Fibroblast of skin of left biceps (primary cell): Measurements from ENCODE around the gene TSPYL6.
"Not testable (repeated sequence)": the region's sequence is repeated elsewhere in the genome, so short reads cannot be mapped to it uniquely, and the experiment has no call there.

ENCODE experiments used
- DNase-seq, 2 experiments: peaks; one replicate each; pipeline ENCODE4 v3.0.0-alpha.2; 2013; ENCODE audit warnings: low read depth in 2 of 2

TSPYL6 gene

DNA sequence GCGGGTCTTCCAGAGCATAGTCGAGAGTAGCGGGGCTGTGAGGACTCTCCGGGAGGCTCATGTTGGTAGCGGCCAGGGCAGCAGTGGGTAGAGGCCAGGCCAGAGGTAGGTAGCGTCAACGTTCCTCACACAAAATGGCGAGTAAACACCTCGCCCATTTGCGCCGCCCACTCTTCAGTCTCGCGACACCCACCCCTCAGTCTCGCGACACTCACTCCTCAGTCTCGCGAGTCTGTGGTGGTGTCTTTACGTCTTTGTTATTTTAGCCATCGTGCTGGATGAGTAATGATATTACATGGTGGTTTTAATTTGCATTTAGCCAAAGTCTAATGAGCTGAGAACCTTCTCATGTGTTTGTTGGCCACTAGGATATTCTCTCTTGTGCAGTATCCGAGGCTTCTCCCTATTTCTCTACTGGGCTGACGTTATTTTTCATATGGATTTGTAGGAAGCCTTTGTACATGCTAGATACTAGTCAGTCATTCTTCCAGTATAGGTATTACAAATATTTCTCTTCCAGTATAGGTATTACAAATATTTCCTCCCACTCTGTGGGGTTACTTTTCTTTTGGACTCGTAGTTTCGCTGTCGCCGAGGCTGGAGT, at the start of gene TSPYL6:
Gene TSPYL6 (minus strand): TSS at position 139 of the 604 bp plus-strand sequence. CDS start 78 bp downstream, at position 61.
- DNase-seq, result no peak

DNA sequence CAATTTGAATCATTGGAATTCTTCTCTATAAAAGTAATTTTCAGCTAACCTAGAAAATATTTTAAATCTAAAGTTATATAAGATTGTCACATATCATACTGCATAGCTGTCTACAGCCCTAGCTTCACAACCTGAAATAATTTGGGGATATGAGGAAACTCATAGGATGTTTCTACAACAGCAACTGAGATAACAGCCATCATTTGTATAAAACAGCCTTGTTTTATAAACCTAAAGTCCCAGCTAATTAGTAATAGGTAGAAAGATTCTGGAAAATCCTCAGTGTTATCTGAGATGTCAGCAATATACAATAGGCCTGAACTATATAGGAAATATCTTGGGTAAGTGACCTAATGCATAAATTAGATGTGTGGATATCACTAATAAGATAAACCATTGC, 47.6 kb upstream of the TSPYL6 start:
- DNase-seq, result no peak

DNA sequence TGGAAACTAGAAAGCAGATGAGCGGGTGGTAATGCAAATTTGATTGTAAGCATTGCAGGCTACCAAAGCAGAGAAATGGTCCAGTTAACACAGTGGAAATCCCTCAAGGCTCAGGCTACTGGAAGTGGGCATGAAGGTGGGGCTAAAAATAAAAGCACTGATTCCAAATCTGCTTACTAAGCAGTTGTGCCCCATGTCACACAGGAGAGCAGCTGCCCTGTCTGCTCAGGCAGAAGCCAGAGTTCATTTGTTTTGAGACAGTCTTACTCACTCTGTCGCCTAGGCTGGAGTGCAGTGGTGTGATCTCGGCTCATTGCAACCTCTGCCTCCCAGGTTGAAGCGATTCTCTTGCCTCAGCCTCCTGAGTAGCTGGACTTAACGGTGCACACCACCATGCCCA, 42.5 kb upstream of the TSPYL6 start:
- no peak for DNase-seq

DNA sequence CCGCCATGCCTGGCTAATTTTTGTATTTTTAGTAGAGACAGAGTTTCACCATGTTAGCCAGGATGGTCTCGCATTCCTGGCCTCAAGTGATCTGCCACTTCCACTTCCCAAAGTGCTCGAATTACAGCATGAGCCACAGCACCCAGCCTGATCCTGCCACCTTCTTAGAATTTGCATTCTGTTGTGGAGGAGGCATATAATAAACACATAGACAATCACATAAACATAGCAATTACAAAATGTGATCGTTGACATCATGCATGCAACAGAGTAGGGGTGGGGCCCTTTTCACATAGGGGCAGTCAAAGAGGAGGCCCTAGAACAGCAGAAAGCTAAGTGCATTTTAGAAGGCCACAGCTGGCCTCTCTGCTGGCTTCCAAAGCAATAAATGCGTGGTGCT, 39.9 kb upstream of the TSPYL6 start:
- no peak for DNase-seq

DNA sequence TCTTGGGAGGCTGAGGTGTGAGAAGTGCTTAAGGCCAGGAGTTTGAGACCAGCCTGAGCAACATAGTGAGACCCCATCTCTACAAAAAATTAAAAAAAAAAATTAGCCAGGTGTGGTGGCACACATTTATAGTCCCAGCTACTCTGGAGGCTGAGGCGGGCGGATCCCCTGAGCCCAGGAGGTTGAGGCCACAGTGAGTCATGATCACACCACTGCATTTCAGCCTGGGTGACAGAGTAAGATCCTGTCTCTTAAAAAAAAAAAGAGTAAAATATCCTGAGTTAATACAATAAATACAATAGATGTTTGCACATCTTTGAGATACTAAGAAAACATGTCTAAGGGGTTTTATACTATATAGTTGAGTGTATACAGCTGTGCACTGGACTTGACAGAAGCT, 38.6 kb upstream of the TSPYL6 start:
- not testable (repeated sequence) for DNase-seq

DNA sequence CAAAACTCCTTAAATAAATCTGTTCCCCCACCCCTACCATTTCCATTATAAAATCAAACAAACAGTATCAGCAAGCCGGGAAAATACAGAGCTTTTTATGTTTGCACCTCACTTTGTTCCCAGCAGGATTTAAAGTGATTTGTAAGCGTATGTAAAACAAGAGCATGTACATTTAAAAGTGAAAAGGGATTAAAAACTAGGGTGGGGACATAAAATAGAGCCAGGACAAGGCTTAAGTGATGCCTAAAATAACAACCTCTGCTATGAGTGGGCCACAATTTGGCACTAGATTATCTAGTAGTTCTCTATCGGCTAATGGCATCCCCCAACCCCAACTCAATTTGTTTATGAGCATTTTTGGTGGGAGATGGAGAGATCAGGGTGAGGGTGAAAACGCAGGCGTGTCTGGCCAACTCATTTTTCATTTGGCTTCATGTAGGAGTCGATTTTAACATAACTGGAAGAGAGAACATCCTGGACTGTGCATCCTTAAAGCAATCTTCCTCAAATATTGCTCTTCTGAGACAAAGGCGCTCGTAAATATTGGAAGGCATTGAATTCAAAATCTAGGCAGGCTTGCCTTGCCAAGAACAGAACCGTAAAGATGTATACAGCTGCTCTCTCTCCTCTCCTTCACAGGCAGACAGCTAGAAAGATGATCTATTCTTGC, 34.5 kb upstream of the TSPYL6 start:
- DNase-seq, result no peak

DNA sequence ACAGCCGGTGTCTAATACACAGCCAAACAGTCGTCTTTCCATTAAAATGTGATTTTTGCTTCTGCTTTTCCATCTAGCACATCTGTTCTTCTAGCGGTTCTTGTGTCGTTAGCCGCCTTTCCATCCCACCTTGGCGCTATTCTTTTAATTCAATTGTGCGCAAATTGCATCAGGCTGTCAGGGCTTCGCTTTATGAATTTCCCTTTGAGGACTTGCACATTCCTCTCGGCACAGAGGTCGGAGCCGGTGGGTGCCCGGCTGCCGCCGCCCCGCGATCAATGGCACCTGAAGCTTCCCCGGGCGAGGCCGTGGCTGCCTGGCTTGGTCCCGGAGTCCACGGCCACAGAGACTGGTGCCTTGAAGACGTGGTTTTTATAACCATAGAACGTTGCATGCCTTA, 33.9 kb upstream of the TSPYL6 start:
- DNase-seq, result no peak

DNA sequence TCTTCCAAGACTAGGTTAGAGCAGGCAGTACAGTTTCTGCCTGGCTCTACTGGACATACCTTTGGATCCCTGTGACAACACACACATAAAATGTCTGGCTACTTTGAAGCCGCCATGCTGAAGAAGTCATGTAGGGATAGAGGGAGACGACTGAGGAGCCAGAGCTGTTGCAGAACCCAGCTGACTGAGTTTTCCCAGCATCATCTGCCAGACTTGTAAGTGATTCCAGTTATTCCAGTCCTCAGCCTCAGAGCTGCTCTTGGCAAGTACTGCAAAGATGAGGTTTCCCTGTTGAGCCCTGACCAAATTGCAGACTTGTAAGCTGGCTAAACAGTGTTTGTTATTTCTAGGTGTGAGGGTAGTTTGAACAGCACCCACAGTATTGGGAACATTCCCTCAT, 31.5 kb upstream of the TSPYL6 start:
- DNase-seq, result no peak

DNA sequence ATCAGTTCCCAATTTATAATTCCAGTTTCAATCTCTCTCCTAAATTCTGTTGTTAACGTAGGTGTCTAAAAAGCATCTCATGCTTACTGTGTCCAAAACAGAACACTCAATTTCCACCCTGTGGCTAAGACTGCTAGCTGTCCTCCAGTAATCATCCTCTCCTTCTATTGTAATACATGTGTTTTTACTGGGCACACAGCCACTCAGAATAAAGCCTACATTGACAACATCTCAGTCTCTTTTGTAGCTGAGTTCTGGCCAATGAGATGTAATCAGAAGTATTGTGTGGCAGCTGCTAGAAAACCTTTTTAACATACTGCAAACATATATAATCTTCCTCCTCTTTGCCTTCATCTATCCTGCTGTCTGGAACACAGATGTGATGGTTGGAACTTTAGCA, 29.4 kb upstream of the TSPYL6 start:
- DNase-seq, result no peak

DNA sequence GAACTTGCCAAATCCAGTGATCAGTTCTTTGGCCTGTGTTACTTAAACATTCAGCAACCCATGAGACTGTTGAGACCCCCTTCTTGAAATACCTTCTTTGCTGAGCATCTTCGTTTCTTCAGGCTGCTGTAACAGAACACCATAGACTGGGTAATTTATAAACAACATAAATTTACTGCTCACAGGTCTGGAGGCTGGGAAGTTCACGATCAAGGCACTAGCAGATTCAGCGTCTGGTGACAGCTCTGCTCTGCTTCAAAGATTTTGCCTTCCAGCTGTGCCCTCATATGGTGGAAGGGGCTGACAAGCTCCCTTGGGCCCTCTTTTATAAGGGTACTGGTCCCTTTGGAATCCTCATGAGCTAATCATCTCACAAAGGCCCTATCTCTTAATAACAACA, 28.8 kb upstream of the TSPYL6 start:
- DNase-seq, result no peak

DNA sequence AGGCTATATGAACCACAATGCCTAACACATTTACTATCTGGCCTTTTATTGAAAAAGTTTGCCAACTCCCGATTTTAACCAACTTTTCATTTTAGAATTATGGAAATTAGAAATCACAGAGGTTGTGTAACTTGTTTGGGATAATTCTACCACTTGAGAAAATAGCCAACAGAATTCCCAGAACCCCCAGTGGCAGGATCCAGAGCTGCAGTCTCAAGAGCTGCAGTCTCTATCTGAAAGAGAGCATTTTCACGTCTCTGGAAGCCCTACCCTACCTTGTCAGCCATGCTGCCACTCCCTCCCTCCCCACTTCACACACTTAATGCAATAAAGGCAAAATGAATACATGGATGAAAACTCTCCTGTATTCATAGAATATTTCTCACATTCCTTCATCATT, 23.4 kb upstream of the TSPYL6 start:
- DNase-seq, result no peak

DNA sequence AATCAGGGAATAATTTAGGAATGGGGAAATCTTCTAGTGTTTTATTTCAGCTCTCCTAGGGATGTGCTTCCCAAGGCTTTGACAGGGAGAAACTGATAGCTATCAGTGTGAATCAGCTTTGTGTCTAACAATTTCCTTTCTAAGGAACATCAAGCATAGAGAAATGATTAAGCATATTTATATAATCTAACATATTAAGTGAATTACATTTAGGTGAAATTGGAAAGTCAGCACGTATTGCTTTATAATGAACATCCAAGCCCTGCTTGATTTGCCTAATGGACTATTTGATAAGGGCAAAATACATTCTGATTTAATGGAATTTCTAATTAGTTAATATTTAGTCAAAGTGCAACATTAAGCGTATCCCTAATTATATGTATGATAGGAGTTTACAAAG, 19.5 kb upstream of the TSPYL6 start:
- no peak for DNase-seq

DNA sequence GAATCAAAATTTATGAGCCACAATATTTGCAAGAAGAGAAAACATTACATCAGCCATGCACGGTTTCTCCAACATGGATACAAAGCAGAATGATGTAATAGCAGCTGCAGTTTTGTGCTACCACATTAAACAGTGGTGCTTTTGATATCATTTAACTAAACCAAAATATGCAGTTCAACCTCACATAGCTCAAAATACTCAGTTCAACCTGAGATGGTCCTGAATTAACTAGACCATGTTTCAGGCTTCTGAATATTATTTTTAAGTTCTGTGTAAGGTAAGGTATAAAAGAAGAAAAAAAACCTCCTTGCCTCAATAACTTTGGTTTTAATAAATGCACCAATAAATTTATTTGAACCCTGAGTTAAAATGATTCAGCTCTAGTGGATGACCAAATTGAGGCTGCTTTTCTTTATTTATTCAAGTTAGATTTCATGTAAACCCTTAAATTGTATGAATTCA, 18.8 kb upstream of the TSPYL6 start:
- DNase-seq, result peak; percentile 76 to 79

DNA sequence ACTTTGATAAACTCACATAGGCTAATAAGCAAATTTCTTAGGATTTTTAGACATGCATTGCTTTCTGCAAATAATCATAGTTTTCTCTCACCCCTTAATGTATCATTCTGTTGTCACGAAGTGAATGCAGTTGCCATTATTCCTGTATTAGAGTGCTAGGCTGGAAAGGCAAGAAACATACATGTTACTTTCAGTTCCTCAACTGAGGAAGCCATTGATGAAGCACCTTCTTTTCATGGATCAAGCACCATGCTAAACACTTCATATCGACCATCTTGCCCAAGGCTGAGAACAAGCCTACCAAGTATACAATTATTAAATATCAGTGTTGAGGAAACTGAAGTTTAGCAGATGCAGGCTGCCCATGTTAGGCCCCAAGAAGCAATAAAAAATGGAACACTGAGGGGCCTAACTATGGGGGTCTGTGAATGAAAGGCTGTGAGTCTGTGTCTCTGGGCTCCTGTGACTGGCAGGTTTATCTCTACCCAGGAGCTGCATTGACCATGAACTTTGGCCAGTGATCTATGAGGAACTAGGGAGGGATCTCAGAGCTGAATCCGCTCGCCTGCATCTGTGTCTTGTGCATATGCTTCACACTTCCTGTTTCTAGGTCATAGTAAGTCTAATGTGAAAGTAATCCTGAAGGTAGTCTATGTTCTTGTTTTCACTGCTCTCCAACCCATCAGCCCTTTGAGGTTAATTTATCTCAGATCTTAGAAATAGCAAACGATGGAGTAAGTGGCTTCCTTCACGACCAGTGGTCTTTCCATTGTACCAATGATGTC, 16.0 kb upstream of the TSPYL6 start:
- DNase-seq, result no peak

DNA sequence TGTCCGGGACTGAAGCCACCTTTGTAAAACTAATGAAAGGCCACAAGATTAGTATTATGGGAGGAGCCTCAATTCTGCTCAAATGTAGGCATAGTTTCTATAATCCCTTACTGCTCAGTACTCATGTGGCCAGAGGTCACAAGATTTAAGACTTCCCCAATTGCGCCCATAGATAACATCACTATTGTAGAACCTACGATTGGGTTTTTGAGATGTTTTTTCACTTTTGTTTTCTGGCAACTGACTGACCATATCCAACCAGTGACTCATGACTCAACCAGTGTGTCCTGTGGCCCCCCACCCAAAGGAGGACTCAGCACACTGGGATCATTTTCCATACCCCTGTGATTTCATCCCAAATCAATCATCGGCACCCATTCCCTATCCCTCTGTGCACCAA, 15.2 kb upstream of the TSPYL6 start:
- no peak for DNase-seq

DNA sequence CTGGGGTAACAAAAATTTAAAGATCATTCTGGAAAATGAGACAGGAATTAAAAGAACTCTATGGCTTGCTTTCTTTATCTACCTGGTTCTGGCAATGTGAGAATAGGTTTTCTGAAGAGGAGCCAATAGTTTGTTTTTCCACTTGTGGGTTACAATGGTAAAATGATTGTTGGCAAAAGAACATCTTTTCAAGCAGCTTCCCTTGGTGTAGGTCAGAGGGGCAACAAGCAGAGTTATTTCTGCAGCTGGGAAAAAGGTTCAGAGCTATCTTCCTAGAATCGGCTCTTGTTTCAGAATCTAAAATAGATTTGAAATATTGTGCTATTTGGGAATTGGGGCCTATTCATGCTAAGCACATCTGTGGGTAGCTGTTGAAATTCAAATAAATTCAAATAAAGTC, 11.5 kb upstream of the TSPYL6 start:
- DNase-seq, result no peak

DNA sequence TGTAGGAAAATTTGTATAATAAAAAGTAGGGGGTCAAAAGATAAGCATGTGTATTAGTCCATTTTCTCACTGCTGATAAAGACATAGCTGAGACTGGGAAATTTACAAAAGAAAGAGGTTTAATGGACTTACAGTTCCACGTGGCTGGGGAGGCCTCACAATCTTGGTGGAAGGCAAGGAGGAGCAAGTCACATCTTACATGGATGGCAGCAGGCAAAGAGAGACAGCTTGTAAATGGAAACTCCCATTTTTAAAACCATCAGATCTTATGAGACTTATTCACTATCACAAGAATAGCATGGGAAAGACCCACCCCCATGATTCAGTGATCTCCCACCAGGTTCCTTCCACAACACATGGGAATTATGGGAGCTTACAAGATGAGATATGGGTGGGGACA, 9.1 kb upstream of the TSPYL6 start:
- DNase-seq, result not testable (repeated sequence)

DNA sequence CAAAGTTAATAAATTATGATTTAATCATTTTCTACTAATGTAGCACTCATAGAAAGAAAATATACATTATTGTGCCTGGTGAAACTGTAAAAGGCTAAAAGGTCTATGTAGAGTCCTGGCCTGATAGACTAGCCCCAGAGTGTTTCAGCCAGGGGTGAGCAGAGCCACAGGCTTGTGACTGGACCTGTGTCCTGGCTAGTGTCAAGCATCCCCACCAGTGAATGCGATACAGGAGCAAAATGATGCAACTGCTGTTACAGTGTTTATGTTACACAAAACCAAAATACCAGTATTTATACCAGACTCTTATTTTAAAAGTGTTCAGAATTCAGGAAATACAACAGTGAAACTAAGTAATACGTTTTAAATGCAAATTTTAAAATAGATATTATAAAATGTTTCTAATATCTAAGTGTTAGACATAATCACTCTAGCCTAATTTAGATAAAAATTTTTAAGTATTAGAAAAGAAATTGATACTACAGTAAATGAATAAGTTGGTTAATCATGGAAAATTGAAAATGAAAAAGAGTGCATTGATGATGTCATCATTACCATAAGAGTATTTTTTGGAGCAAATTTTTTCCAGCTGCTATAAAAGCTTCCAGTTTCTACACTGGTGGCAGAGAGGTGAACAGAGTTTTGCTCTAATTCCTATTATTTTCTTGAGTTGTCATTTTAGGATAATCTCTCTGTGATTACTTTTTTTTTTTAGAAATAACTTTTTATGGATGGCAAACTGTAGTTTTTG, 6.2 kb upstream of the TSPYL6 start:
- DNase-seq, result no peak

DNA sequence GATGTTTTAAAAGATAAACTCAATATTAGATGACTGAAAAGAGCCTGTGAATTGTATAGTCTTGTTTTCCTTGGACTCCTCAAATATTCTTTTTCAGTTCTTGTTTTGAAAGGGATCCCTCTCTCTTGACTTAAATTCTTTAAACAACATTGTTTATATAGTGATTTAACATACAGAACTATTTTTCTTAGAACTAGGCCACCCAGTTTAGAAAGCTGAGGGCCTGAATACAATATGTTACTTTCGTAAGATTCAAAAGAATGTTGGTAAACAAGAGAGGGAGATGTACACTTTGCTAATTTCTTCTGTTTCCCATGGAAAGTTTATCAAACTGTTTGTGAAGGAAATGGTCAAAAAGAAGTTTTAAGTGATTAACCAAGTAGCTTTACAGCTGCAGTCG, 5.5 kb upstream of the TSPYL6 start:
- no peak for DNase-seq

DNA sequence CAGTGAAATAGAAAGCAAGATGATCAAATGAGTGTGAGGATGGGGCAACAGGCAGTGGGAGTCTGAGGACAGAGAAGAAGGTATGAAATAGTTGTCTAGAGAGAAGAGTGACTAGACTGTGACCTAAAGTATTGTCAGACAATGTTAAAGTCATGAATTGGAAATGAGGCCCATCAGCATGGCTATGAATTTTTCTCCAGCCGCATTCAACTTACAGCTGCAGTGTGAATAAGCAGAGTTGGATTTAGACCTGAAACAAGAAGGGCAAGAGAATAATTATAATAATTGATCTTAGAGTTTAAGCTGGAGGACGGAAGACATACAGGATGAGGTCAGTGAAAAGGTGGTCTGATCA, 4.2 kb upstream of the TSPYL6 start:
- no peak for DNase-seq

DNA sequence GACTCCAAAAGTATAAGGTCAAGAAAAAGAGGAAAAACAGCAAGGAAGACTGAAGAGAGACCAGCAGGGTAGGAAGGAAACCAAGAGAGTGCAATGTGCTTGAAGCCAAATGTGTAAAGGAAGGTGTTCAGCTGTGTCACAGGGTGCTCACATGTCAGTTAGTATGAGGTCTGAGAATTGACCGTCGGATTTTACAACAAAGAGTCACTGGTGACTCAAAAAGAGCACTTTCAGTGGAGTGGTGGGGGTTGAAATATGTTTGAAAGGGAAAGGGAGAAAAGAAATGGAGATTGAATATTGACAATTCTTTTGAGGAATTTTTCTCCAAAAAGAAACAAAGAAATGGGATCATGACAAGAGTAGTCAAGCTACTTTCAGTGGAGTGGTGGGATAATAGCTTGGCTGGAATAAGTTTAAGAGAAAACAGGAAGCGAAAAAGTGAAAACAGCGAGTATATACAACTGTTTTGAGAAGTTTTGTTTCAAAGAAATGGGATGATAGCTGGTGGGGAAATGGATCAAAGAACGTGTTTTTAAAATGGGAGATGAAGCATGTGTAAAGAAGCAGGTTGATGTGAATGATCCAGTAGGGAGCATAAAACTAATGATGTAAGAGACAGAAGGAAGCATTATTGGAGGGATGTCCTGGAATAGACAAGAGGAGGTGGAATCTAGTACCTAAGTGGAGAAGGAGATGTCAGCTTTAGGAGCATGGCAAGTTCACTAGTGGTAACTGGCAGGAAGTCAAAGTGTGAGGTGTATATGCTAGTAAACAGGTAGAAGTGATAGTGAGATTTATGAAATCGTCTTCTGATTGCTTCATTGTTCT, 3.6 kb upstream of the TSPYL6 start:
- DNase-seq, result no peak
